ENCODE data around the gene ITPR2.
"Not testable (repeated sequence)": the region's sequence is repeated elsewhere in the genome, so short reads cannot be mapped to it uniquely, and the experiment has no call there.

ITPR2 gene

GRCh38 chr12:26651566-26652188, 181.3 kb downstream of the ITPR2 start:
- DNase-seq: no peak

GRCh38 chr12:26651036-26651435, 182.0 kb downstream of the ITPR2 start:
- DNase-seq: no peak

GRCh38 chr12:26648999-26649398, 184.0 kb downstream of the ITPR2 start:
- no peak for DNase-seq

GRCh38 chr12:26648584-26648983, 184.4 kb downstream of the ITPR2 start:
- DNase-seq: no peak

GRCh38 chr12:26648066-26648465, 184.9 kb downstream of the ITPR2 start:
- DNase-seq: no peak

- no peak for DNase-seq
These were observed 185.9 kb downstream of the ITPR2 start for GRCh38 chr12:26647088-26647487.

GRCh38 chr12:26646571-26646970, 186.4 kb downstream of the ITPR2 start:
- no peak for DNase-seq

- DNase-seq: not testable (repeated sequence)
These were observed 188.6 kb downstream of the ITPR2 start for GRCh38 chr12:26644376-26644775.

GRCh38 chr12:26643532-26644315, 189.3 kb downstream of the ITPR2 start:
- DNase-seq: no peak

- DNase-seq: no peak
These were observed 190.6 kb downstream of the ITPR2 start for GRCh38 chr12:26642361-26642760.

GRCh38 chr12:26636710-26637328, 196.2 kb downstream of the ITPR2 start:
- no peak for DNase-seq

GRCh38 chr12:26633591-26634210, 199.3 kb downstream of the ITPR2 start:
- no peak for DNase-seq

GRCh38 chr12:26632756-26633155, 200.2 kb downstream of the ITPR2 start:
- DNase-seq: no peak

- no peak for DNase-seq
These were observed 201.1 kb downstream of the ITPR2 start for GRCh38 chr12:26631846-26632245.

GRCh38 chr12:26630546-26631027, 202.4 kb downstream of the ITPR2 start:
- DNase-seq: no peak

- no peak for DNase-seq
These were observed 203.1 kb downstream of the ITPR2 start for GRCh38 chr12:26629864-26630263.

- no peak for DNase-seq
These were observed 204.8 kb downstream of the ITPR2 start for GRCh38 chr12:26628234-26628633.

- no peak for DNase-seq
These were observed 205.7 kb downstream of the ITPR2 start for GRCh38 chr12:26627335-26627734.

GRCh38 chr12:26623136-26623535, 209.9 kb downstream of the ITPR2 start:
- no peak for DNase-seq

- DNase-seq: no peak
These were observed 210.4 kb downstream of the ITPR2 start for GRCh38 chr12:26622601-26623000.

GRCh38 chr12:26621932-26622331, 211.1 kb downstream of the ITPR2 start:
- DNase-seq: no peak

- no peak for DNase-seq
These were observed 212.1 kb downstream of the ITPR2 start for GRCh38 chr12:26620907-26621306.

GRCh38 chr12:26617513-26617912, 215.5 kb downstream of the ITPR2 start:
- no peak for DNase-seq
